Glutamatergic neuron (in vitro differentiated cells): ENCODE measurements around the gene GPR17. TPM values are rescaled to one million over a fixed set of nuclear protein-coding genes. Genes with fewer than 3 reads are reported as not detected.

Experiments used
- DNase-seq: peaks from one replicate; pipeline ENCODE4 v3.0.0; 2022
- H3K27ac Mint-ChIP-seq: one replicate; pipeline ENCODE4 v1.8.0; 2020; ENCODE audit warnings: mild to moderate bottlenecking, mixed read lengths, inconsistent platforms; ENCODE audit not compliant: unreplicated experiment
- H3K27me3 Mint-ChIP-seq: one replicate; pipeline ENCODE4 v1.8.0; 2020; ENCODE audit warnings: mild to moderate bottlenecking, moderate library complexity, mixed read lengths, inconsistent platforms; ENCODE audit not compliant: unreplicated experiment
- H3K36me3 Mint-ChIP-seq: one replicate; pipeline ENCODE4 v1.8.0; 2020; ENCODE audit warnings: mild to moderate bottlenecking, mixed read lengths, inconsistent platforms; ENCODE audit not compliant: unreplicated experiment
- H3K4me1 Mint-ChIP-seq: one replicate; pipeline ENCODE4 v1.8.0; 2020; ENCODE audit warnings: mild to moderate bottlenecking, low read depth, mixed read lengths, inconsistent platforms; ENCODE audit not compliant: unreplicated experiment
- H3K4me3 Mint-ChIP-seq: one replicate; pipeline ENCODE4 v1.8.0; 2020; ENCODE audit warnings: mild to moderate bottlenecking, mixed read lengths, inconsistent platforms; ENCODE audit not compliant: unreplicated experiment
- H3K9me3 Mint-ChIP-seq: one replicate; pipeline ENCODE4 v1.8.0; 2020; ENCODE audit warnings: mild to moderate bottlenecking, moderate library complexity, mixed read lengths, inconsistent platforms; ENCODE audit not compliant: unreplicated experiment
- total RNA-seq: library from RNA; stranded (reverse); fragmentation: NEBNext Ultra II Directional; extraction: Animal tissue kit (Norgen Biotek cat#: 25700); gene quantifications from one replicate; pipeline ENCODE4 v1.2.1, GENCODE V29; 2021; ENCODE audit not compliant: unreplicated experiment
- TF ChIP-seq, protein P1 (sequence below): fragments of 200-600 bp; sonication (generic); IDR thresholded peaks from one replicate; pipeline ENCODE4 v1.5.0; 2021; ENCODE audit not compliant: partially characterized antibody, unreplicated experiment

GPR17 gene
- total RNA-seq, 1 donor from 2014 or later = not detected

DNA sequence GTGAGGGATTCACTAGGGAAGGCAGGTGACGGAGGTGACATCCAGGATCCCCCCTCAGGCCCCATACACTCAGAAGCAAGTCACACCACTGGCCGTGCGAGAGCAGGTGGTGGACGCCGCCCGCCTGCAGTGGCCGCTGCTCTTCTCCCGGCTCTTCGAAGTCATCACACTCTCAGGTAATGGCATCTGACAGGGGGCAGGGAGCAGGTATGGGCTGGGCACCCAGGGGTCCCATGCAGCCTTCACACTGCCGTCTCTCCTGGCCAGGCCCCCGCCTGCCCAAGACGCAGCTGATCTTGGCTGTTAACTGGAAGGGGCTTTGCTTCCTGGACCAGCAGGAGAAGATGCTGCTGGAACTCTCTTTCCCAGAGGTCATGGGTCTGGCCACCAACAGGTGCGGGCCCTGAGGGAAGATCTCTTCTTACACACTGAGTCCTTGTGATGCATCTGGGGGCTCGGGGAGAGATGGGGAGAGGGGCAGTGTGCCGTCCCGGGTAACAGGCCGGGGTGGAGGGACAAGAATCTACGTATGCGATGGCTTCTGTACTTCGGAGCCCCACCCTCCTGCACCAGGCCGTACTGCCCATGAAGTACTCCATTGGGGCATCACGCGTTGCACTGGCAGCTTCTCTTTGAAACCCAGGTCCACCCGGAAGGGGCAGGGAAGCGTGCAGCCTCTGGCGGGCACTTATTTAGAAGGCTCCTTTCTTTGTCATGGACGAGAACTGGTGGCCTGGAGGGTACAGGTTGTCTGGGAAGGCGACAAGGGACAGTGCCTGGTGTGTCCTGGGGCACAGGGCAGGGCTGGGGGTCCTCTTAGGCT is 18.8 kb upstream of the GPR17 start:
- no peaks in the 10 kb centered on the region for H3K4me1 Mint-ChIP-seq
- TF ChIP-seq, protein P1, sequence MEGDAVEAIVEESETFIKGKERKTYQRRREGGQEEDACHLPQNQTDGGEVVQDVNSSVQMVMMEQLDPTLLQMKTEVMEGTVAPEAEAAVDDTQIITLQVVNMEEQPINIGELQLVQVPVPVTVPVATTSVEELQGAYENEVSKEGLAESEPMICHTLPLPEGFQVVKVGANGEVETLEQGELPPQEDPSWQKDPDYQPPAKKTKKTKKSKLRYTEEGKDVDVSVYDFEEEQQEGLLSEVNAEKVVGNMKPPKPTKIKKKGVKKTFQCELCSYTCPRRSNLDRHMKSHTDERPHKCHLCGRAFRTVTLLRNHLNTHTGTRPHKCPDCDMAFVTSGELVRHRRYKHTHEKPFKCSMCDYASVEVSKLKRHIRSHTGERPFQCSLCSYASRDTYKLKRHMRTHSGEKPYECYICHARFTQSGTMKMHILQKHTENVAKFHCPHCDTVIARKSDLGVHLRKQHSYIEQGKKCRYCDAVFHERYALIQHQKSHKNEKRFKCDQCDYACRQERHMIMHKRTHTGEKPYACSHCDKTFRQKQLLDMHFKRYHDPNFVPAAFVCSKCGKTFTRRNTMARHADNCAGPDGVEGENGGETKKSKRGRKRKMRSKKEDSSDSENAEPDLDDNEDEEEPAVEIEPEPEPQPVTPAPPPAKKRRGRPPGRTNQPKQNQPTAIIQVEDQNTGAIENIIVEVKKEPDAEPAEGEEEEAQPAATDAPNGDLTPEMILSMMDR = no peak
- H3K36me3 Mint-ChIP-seq = no peaks in the 10 kb centered on the region
- H3K4me3 Mint-ChIP-seq = no peak overlapping the region
- peak; percentile 15 for DNase-seq
- peaks cover 3% of the 10 kb centered on the region for H3K9me3 Mint-ChIP-seq
- peaks cover 4% of the 10 kb centered on the region for H3K27me3 Mint-ChIP-seq
- no peak overlapping the region for H3K27ac Mint-ChIP-seq

DNA sequence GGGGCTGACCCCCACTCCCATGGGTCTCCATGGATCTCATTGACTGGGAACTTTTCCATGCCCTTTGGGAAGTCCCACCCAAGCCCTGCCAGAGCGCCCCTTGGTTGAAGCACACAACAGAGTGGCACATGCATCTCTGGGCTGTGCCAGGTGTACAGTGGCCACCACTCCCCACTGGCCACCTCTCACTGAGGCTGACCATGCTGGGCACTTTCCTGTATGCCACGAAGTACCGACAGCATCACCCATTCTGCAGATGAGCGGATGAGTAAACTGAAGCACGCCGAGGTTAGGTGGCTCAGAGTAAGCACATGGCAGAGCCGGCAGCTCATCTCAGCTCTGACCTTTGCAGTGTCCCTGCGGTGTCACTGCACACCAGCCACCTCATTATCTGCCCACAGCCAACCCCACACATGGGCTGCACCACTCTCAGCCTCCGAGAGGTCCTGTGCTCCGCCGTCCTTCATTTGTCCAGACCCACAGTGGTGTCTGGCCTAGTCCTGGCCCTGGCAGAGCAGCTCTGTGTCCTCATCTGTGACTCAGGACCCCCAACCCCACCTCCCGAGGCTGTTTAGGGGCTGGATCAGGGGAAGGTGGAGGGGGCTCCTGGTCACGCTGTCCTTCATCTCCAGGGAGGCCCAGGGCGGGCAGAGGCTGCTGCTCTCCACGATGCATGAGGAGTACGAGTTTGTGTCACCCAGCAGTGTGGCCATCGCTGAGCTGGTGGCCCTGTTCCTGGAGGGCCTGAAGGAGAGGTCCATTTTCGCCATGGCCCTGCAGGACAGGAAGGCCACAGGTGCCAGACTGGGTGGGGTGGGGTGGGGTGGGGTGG is 18.0 kb upstream of the GPR17 start:
- no peaks in the 10 kb centered on the region for H3K36me3 Mint-ChIP-seq
- peaks cover 4% of the 10 kb centered on the region for H3K27me3 Mint-ChIP-seq
- H3K4me3 Mint-ChIP-seq = no peak overlapping the region
- H3K4me1 Mint-ChIP-seq = no peaks in the 10 kb centered on the region
- H3K27ac Mint-ChIP-seq = no peak overlapping the region
- H3K9me3 Mint-ChIP-seq = peaks cover 3% of the 10 kb centered on the region
- TF ChIP-seq, protein P1 = no peak
- peak; percentile 17 for DNase-seq

DNA sequence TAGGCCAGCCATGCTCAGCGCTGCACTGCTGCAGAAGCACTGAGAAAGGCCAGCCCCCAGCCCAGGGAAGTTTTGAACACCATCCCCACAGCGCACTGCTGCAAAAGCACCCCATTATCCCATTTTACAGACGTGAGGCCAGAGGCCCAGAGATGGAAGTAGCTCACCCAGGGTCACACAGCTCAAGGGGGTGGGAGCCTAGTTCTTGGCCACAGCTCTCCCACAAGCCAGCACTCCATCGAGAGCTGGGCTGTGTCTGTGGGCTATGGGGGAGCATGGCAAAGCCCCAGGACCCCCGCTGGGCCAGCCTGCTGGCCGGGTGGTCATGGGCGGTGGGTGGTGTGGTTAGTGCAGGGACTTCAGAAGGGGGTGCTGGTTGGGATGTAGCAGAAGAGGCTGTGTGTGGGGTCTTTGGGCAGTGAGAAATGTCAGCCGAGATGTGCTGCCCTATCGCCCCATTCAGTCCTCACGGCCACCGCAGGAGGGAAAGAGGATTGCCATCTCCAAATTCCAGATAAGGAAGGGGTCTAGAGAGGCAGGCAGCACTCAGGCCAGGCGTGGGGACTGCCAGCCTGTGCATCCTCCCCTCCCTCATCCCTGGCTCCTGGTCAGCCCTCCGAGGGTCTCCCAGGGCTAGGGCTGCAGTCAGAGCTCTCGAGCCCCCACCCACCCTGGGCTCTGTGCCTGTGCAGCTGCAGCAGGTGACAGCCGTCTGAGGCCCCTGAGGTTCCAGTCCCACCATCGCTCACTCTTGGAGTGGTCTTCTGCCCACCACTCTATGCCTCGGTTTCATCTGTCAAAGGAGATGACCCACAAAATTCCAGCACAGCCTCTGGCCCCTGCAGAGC is 17.0 kb upstream of the GPR17 start:
- TF ChIP-seq, protein P1 = no peak
- DNase-seq = no peak
- no peaks in the 10 kb centered on the region for H3K4me1 Mint-ChIP-seq
- H3K9me3 Mint-ChIP-seq = peaks cover 2% of the 10 kb centered on the region
- no peaks in the 10 kb centered on the region for H3K36me3 Mint-ChIP-seq
- peaks cover 2% of the 10 kb centered on the region for H3K27me3 Mint-ChIP-seq
- H3K4me3 Mint-ChIP-seq = no peak overlapping the region
- H3K27ac Mint-ChIP-seq = no peak overlapping the region

DNA sequence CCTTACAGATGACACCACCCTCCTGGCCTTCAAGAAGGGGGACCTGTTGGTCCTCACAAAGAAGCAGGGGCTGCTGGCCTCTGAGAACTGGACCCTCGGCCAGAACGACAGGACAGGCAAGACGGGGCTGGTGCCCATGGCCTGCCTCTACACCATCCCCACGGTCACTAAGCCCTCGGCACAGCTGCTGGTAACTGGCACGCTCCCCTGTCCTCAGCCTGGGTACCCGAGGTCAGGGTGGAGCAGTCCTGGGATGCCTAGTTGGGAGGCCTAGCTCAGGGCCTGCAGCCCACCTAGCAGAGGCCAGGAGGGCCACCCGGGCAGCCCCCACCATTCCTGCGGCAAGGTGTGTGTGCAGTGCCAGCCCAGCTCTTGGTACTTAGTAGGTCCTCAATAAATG is 16.3 kb upstream of the GPR17 start:
- peaks cover 2% of the 10 kb centered on the region for H3K9me3 Mint-ChIP-seq
- peaks cover 2% of the 10 kb centered on the region for H3K27me3 Mint-ChIP-seq
- H3K36me3 Mint-ChIP-seq = no peaks in the 10 kb centered on the region
- no peaks in the 10 kb centered on the region for H3K4me1 Mint-ChIP-seq
- TF ChIP-seq, protein P1 = no peak
- no peak overlapping the region for H3K27ac Mint-ChIP-seq
- DNase-seq = no peak
- no peak overlapping the region for H3K4me3 Mint-ChIP-seq
